HCT116 (cell line): ENCODE measurements around the gene BHMT. TPM values are rescaled to one million over a fixed set of nuclear protein-coding genes. Genes with fewer than 3 reads are reported as not detected.

Experiments used
- ATAC-seq: fragments of 200-7000 bp; cut with Tn5 transposase; 2 replicates; pipeline ENCODE4 v1.9.1; 2020; ENCODE audit warnings: mild to moderate bottlenecking, moderate library complexity
- BruUV-seq: library from RNA; stranded (reverse); fragments of 400-500 nt; replicated peaks from 2 replicates; lab custom pipeline; 2021; lab: Mats Ljungman, UMichigan
- CTCF ChIA-PET: fragments of 300-600 bp; sonication (Branson Sonifier 250); formaldehyde crosslinking; loops from one replicate; lab custom pipeline; 2021; ENCODE audit warnings: antibody characterized with exemption; lab: Charles Lee
- POLR2A ChIA-PET: fragments of 300-600, 350-600 bp; sonication (Branson Sonifier 250); formaldehyde crosslinking; loops from one replicate; lab custom pipeline; 2021; ENCODE audit warnings: antibody characterized with exemption; lab: Charles Lee
- RAD21 ChIA-PET, 2 experiments: fragments of 300-600 bp; sonication (Branson Sonifier 250); formaldehyde crosslinking; loops; one replicate each; lab custom pipeline; 2023; ENCODE audit warnings: low total read pairs in 2 of 2; ENCODE audit not compliant: uncharacterized antibody in 2 of 2, unreplicated experiment in 2 of 2, low non-redundant PET in 1 of 2; lab: Charles Lee
- DNase-seq: peaks from one replicate; pipeline ENCODE4 v3.0.0-alpha.2; 2010; ENCODE audit warnings: low read depth, low spot score
- H2AFZ ChIP-seq: fragments of 200-600 bp; shearing (Covaris generic), sonication (generic); 2 replicates; pipeline ENCODE4 v1.6.1; 2017; ENCODE audit warnings: low read depth, mixed run types, mixed read lengths, antibody characterized with exemption, low read length; ENCODE audit not compliant: poor library complexity, severe bottlenecking
- H3K27ac ChIP-seq: 2 replicates; pipeline ENCODE4 v1.5.1; 2012; ENCODE audit warnings: low read depth, low read length
- H3K27me3 ChIP-seq: fragments of 200-600 bp; sonication (generic); 2 replicates; pipeline ENCODE4 v1.6.1; 2016; ENCODE audit warnings: mixed run types, low read length, mixed read lengths; ENCODE audit not compliant: insufficient read depth
- H3K36me3 ChIP-seq, 2 experiments: fragments of 200-500 bp in 1 of 2; fragments of 200-600 bp in 1 of 2; sonication (Bioruptor generic) in 1 of 2; sonication (generic) in 1 of 2; 2 replicates each; pipeline versions ENCODE4 v1.5.1 to v1.6.1; 2014 to 2016; ENCODE audit warnings: low read length in 2 of 2, inconsistent platforms in 1 of 2, mixed read lengths in 1 of 2, mixed run types in 1 of 2; ENCODE audit not compliant: insufficient read depth in 2 of 2, control insufficient read depth in 1 of 2
- H3K4me1 ChIP-seq, 2 experiments: fragments of 200-600 bp in 1 of 2; sonication (generic) in 1 of 2; 2 replicates each; pipeline versions ENCODE4 v1.5.1 to v1.6.1; 2012 to 2017; ENCODE audit warnings: low read length in 2 of 2, inconsistent platforms in 1 of 2, mild to moderate bottlenecking in 1 of 2, mixed read lengths in 1 of 2, mixed run types in 1 of 2, moderate library complexity in 1 of 2; ENCODE audit not compliant: insufficient read depth in 2 of 2, control insufficient read depth in 1 of 2
- H3K4me2 ChIP-seq: fragments of 200-600 bp; sonication (generic); 2 replicates; pipeline ENCODE4 v1.6.1; 2017; ENCODE audit warnings: mixed run types, low read length, mixed read lengths
- H3K4me3 ChIP-seq, 2 experiments: fragments of 200-600 bp in 1 of 2; sonication (generic) in 1 of 2; replicated peaks in 1 of 2; 2 replicates each; pipeline ENCODE4 v1.5.1; 2011 to 2016; ENCODE audit warnings: low read length in 2 of 2, control low read depth in 1 of 2, low read depth in 1 of 2, mild to moderate bottlenecking in 1 of 2, mixed read lengths in 1 of 2, mixed run types in 1 of 2
- H3K79me2 ChIP-seq: fragments of 200-600 bp; sonication (generic); 2 replicates; pipeline ENCODE4 v1.6.1; 2017; ENCODE audit warnings: mild to moderate bottlenecking, mixed run types, low read length, moderate library complexity, mixed read lengths; ENCODE audit not compliant: insufficient read depth
- H3K9ac ChIP-seq: fragments of 200-600 bp; sonication (generic); 2 replicates; pipeline ENCODE4 v1.6.1; 2016; ENCODE audit warnings: low read length, mixed read lengths
- H3K9me2 ChIP-seq: fragments of 200-600 bp; sonication (generic), shearing (Covaris generic); 2 replicates; pipeline ENCODE4 v1.6.1; 2017; ENCODE audit warnings: mixed run types, mild to moderate bottlenecking, moderate library complexity; ENCODE audit not compliant: insufficient read depth
- H3K9me3 ChIP-seq, 2 experiments: fragments of 200-500 bp in 1 of 2; fragments of 200-600 bp in 1 of 2; sonication (Bioruptor generic) in 1 of 2; sonication (generic) in 1 of 2; 2 replicates each; pipeline ENCODE4 v1.6.1; 2014 to 2017; ENCODE audit warnings: low read length in 2 of 2, mixed read lengths in 2 of 2, inconsistent platforms in 1 of 2, low read depth in 1 of 2, mild to moderate bottlenecking in 1 of 2, mixed run types in 1 of 2, moderate library complexity in 1 of 2; ENCODE audit not compliant: control insufficient read depth in 1 of 2, insufficient read depth in 1 of 2
- H4K20me1 ChIP-seq: fragments of 200-600 bp; sonication (generic), shearing (Covaris generic); 2 replicates; pipeline ENCODE4 v1.6.1; 2017; ENCODE audit warnings: mixed run types, mild to moderate bottlenecking, moderate library complexity; ENCODE audit not compliant: insufficient read depth
- CBX3 ChIP-seq: IDR thresholded peaks from 2 replicates; pipeline ENCODE4 v1.6.1; 2012; ENCODE audit warnings: low read depth
- ELF1 ChIP-seq: IDR thresholded peaks from 2 replicates; pipeline ENCODE4 v1.6.1; 2012; ENCODE audit warnings: low read depth, borderline replicate concordance
- EZH2 ChIP-seq: fragments of 200-600 bp; sonication (generic); IDR thresholded peaks from 2 replicates; pipeline ENCODE4 v1.6.1; 2017; ENCODE audit warnings: antibody characterized with exemption, mixed run types
- MAX ChIP-seq: IDR thresholded peaks from 2 replicates; pipeline ENCODE4 v1.6.1; 2012
- POLR2A ChIP-seq: IDR thresholded peaks from 2 replicates; pipeline ENCODE4 v1.7.0; 2011; ENCODE audit warnings: borderline replicate concordance; ENCODE audit not compliant: insufficient read depth, insufficient read length; ENCODE audit errors: extremely low read depth
- RAD21 ChIP-seq: IDR thresholded peaks from 2 replicates; pipeline ENCODE4 v1.6.1; 2012; ENCODE audit warnings: low read depth, mild to moderate bottlenecking
- SP1 ChIP-seq: IDR thresholded peaks from 2 replicates; pipeline ENCODE4 v1.6.1; 2012; ENCODE audit warnings: low read depth
- TCF7L2 ChIP-seq: IDR thresholded peaks from 2 replicates; pipeline ENCODE4 v1.7.0; 2011; ENCODE audit warnings: borderline replicate concordance, inconsistent platforms; ENCODE audit not compliant: insufficient read depth, insufficient read length; ENCODE audit errors: extremely low read depth
- YY1 ChIP-seq: IDR thresholded peaks from 2 replicates; pipeline ENCODE4 v1.6.1; 2011; ENCODE audit warnings: low read length, low read depth, moderate library complexity, mild to moderate bottlenecking; ENCODE audit not compliant: insufficient replicate concordance; ENCODE audit errors: extremely low read depth
- ZFX ChIP-seq: fragments of 450-650 bp; IDR thresholded peaks from 2 replicates; pipeline ENCODE4 v1.6.1; 2017
- intact Hi-C: fragments of 100-400 bp; cut with micrococcal nuclease; formaldehyde crosslinking; loops from 2 replicates; pipeline ENCODE4 v1.10.0; 2022
- total RNA-seq: library from RNA; stranded (reverse); gene quantifications from one replicate; pipeline ENCODE4 v1.2.1, GENCODE V29; 2021; ENCODE audit not compliant: unreplicated experiment
- TF ChIP-seq, protein P1 (sequence below), 3 experiments: fragments of 200-600 bp in 1 of 3; sonication (generic) in 1 of 3; IDR thresholded peaks in 2 of 3; conservative IDR thresholded peaks in 1 of 3; 2 replicates each; pipeline ENCODE4 v1.5.1; 2012 to 2017; ENCODE audit warnings: low read depth in 2 of 3, low read length in 2 of 3, antibody characterized with exemption in 1 of 3, borderline replicate concordance in 1 of 3, control low read depth in 1 of 3, mild to moderate bottlenecking in 1 of 3, mixed read lengths in 1 of 3, mixed run types in 1 of 3, moderate library complexity in 1 of 3; ENCODE audit not compliant: insufficient read depth in 1 of 3
- TF ChIP-seq, protein P2 (sequence below): IDR thresholded peaks from 2 replicates; pipeline ENCODE4 v1.6.1; 2011; ENCODE audit warnings: mild to moderate bottlenecking, low read length, moderate library complexity; ENCODE audit not compliant: insufficient replicate concordance; ENCODE audit errors: extremely low read depth
- TF ChIP-seq, protein P3 (sequence below): IDR thresholded peaks from 2 replicates; pipeline ENCODE4 v1.6.1; 2012

BHMT gene
- total RNA-seq, 1 experiment from 2014 or later = 0.44 TPM

- TF ChIP-seq POLR2A (no peak), EZH2 (no peak), SP1 (no peak)
Measured at GRCh38 chr5:79080804-79081203, 30.8 kb upstream of the BHMT start (continued).

DNA sequence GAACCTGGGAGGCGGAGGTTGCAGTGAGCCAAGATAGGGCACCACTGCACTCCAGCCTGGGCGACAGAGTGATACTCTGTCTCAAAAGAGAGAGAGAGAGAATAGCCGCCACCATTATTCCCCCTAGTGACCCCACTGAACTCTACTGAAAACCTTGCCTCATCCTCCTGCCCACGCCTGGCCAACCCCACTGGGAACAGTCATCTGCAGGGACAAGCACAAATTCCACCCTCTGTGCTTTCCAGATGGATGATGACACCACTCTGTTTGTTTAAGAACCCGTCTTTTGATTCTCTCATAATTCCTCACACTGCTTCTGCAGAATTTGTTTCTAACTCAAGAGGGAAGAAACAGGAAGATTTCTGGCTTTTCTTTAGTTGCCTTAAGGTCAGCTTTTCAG lies 29.8 kb upstream of the BHMT start:
- Histone ChIP-seq H4K20me1 (no peaks in the 10 kb centered on the region), H3K4me3 (no peak overlapping the region), H3K27me3 (no peaks in the 10 kb centered on the region), H3K4me2 (no peak overlapping the region), H3K4me1 (no peaks in the 10 kb centered on the region), H3K9me2 (no peaks in the 10 kb centered on the region), H3K36me3 (no peaks in the 10 kb centered on the region), H3K9ac (no peak overlapping the region), H3K9me3 (no peaks in the 10 kb centered on the region), H3K79me2 (no peaks in the 10 kb centered on the region), H3K27ac (no peak overlapping the region), H2AFZ (no peak overlapping the region)
- no peak for ATAC-seq
- POLR2A ChIA-PET = no interaction called here
- TF ChIP-seq EZH2 = no peak
- TF ChIP-seq, protein P1, sequence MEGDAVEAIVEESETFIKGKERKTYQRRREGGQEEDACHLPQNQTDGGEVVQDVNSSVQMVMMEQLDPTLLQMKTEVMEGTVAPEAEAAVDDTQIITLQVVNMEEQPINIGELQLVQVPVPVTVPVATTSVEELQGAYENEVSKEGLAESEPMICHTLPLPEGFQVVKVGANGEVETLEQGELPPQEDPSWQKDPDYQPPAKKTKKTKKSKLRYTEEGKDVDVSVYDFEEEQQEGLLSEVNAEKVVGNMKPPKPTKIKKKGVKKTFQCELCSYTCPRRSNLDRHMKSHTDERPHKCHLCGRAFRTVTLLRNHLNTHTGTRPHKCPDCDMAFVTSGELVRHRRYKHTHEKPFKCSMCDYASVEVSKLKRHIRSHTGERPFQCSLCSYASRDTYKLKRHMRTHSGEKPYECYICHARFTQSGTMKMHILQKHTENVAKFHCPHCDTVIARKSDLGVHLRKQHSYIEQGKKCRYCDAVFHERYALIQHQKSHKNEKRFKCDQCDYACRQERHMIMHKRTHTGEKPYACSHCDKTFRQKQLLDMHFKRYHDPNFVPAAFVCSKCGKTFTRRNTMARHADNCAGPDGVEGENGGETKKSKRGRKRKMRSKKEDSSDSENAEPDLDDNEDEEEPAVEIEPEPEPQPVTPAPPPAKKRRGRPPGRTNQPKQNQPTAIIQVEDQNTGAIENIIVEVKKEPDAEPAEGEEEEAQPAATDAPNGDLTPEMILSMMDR (IDR thresholded peaks at IDR 0.05 in 2 of 3, conservative IDR thresholded peaks at IDR 0.05 in 1 of 3; ENCODE audit: borderline replicate concordance in 1 of 3, insufficient read depth in 1 of 3, low read depth in 2 of 3, low read length in 2 of 3) = no peak
- TF ChIP-seq TCF7L2 = no peak
- TF ChIP-seq, protein P2, sequence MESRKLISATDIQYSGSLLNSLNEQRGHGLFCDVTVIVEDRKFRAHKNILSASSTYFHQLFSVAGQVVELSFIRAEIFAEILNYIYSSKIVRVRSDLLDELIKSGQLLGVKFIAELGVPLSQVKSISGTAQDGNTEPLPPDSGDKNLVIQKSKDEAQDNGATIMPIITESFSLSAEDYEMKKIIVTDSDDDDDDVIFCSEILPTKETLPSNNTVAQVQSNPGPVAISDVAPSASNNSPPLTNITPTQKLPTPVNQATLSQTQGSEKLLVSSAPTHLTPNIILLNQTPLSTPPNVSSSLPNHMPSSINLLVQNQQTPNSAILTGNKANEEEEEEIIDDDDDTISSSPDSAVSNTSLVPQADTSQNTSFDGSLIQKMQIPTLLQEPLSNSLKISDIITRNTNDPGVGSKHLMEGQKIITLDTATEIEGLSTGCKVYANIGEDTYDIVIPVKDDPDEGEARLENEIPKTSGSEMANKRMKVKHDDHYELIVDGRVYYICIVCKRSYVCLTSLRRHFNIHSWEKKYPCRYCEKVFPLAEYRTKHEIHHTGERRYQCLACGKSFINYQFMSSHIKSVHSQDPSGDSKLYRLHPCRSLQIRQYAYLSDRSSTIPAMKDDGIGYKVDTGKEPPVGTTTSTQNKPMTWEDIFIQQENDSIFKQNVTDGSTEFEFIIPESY = no peak
- no peak for TF ChIP-seq POLR2A
- TF ChIP-seq, protein P3, sequence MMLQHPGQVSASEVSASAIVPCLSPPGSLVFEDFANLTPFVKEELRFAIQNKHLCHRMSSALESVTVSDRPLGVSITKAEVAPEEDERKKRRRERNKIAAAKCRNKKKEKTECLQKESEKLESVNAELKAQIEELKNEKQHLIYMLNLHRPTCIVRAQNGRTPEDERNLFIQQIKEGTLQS = no peak
- no peak for TF ChIP-seq CBX3
- TF ChIP-seq RAD21 = no peak
- no peak for TF ChIP-seq MAX
- no peak for TF ChIP-seq YY1
- no peak for TF ChIP-seq ZFX
- TF ChIP-seq ELF1 = no peak
- CTCF ChIA-PET = interaction anchor here (1.2 kb wide), 1 partner anchor 52 kb away, joined by 3 read pairs; no protein-coding TSS in a partner anchor
- intact Hi-C loops = no loop called here
- DNase-seq = no peak
- BruUV-seq = no TSS peak
- RAD21 ChIA-PET = no interaction called here
